Keratinocyte (primary cell): ENCODE data around the gene UNC5A. TPM values are rescaled to one million over a fixed set of nuclear protein-coding genes. Genes with fewer than 3 reads are reported as not detected.

Source experiments
- DNase-seq: peaks from one replicate; pipeline ENCODE4 v3.0.0-alpha.2; 2011; ENCODE audit warnings: low read depth, missing footprints, low spot score
- FAIRE-seq: peaks from 2 replicates; lab custom pipeline; 2011; peaks lifted over from hg19 to GRCh38; lab: Jason Lieb, UNC
- H2AFZ ChIP-seq: 2 replicates; pipeline ENCODE4 v1.6.0; 2012; ENCODE audit warnings: low read length, control low read depth, inconsistent platforms; ENCODE audit not compliant: control insufficient read depth
- H3K27ac ChIP-seq: 2 replicates; pipeline ENCODE4 v1.5.1; 2011; ENCODE audit warnings: low read length; ENCODE audit not compliant: control insufficient read depth, insufficient read depth
- H3K27me3 ChIP-seq: 3 replicates; pipeline ENCODE4 v1.6.0; 2011; ENCODE audit warnings: low read length; ENCODE audit not compliant: control insufficient read depth, insufficient read depth; ENCODE audit errors: extremely low read depth
- H3K36me3 ChIP-seq, 2 experiments: 2 replicates in 1 of 2; 3 replicates in 1 of 2; pipeline ENCODE4 v1.5.1; 2011; ENCODE audit warnings: low read length in 2 of 2, mild to moderate bottlenecking in 1 of 2; ENCODE audit not compliant: control insufficient read depth in 2 of 2, insufficient read depth in 2 of 2; ENCODE audit errors: extremely low read depth in 1 of 2
- H3K4me1 ChIP-seq: 3 replicates; pipeline ENCODE4 v1.5.1; 2011; ENCODE audit warnings: low read length; ENCODE audit not compliant: control insufficient read depth, insufficient read depth; ENCODE audit errors: extremely low read depth
- H3K4me2 ChIP-seq: 3 replicates; pipeline ENCODE4 v1.6.0; 2011; ENCODE audit warnings: low read depth, low read length; ENCODE audit not compliant: control insufficient read depth, insufficient read depth; ENCODE audit errors: extremely low read depth
- H3K4me3 ChIP-seq, 3 experiments: fragments of 200-600 bp in 1 of 3; sonication (generic) in 1 of 3; 2 replicates in 2 of 3; 3 replicates in 1 of 3; pipeline ENCODE4 v1.5.1; 2011 to 2016; ENCODE audit warnings: low read length in 3 of 3, mild to moderate bottlenecking in 3 of 3, control low read depth in 2 of 3, inconsistent platforms in 1 of 3, low read depth in 1 of 3, mixed read lengths in 1 of 3, mixed run types in 1 of 3, moderate library complexity in 1 of 3; ENCODE audit not compliant: control insufficient read depth in 2 of 3, insufficient read depth in 2 of 3; ENCODE audit errors: extremely low read depth in 1 of 3
- H3K79me2 ChIP-seq: 2 replicates; pipeline ENCODE4 v1.6.0; 2012; ENCODE audit warnings: low read length; ENCODE audit not compliant: control insufficient read depth, insufficient read depth
- H3K9ac ChIP-seq: 3 replicates; pipeline ENCODE4 v1.6.0; 2011; ENCODE audit warnings: low read length; ENCODE audit not compliant: control insufficient read depth, insufficient read depth; ENCODE audit errors: extremely low read depth
- H3K9me1 ChIP-seq: 3 replicates; pipeline ENCODE4 v1.6.0; 2011; ENCODE audit warnings: low read length; ENCODE audit not compliant: control insufficient read depth, insufficient read depth; ENCODE audit errors: extremely low read depth
- H3K9me3 ChIP-seq: 2 replicates; pipeline ENCODE4 v1.5.1; 2012; ENCODE audit warnings: low read depth, low read length; ENCODE audit not compliant: control insufficient read depth
- H4K20me1 ChIP-seq: 3 replicates; pipeline ENCODE4 v1.6.0; 2011; ENCODE audit warnings: low read length; ENCODE audit not compliant: control insufficient read depth, insufficient read depth; ENCODE audit errors: extremely low read depth
- CTCF ChIP-seq, 3 experiments: IDR thresholded peaks in 1 of 3; conservative IDR thresholded peaks in 1 of 3; optimal IDR thresholded peaks in 1 of 3; 2 replicates in 2 of 3; 3 replicates in 1 of 3; pipeline versions ENCODE3 to v1.5.1; 2011; ENCODE audit warnings: low read length in 3 of 3, mild to moderate bottlenecking in 3 of 3, moderate library complexity in 2 of 3, control low read depth in 1 of 3, inconsistent platforms in 1 of 3; ENCODE audit not compliant: insufficient read depth in 2 of 3; ENCODE audit errors: extremely low read depth in 1 of 3
- EZH2 ChIP-seq: IDR thresholded peaks from one replicate; pipeline ENCODE4 v1.6.1; 2012; ENCODE audit warnings: inconsistent platforms, mild to moderate bottlenecking, low read length, moderate library complexity
- dilution Hi-C: fragments of 300-500 bp; cut with MboI; formaldehyde crosslinking; loops from one replicate; pipeline ENCODE4 v1.7.0; 2020; ENCODE audit warnings: low sequenced_read_pairs; ENCODE audit not compliant: extremely low pct_ligation_motif_present
- polyA plus RNA-seq, 5 experiments: library from polyadenylated mRNA; depleted of rRNA in 3 of 5; stranded (reverse) in 3 of 5; stranded (forward) in 1 of 5; unstranded in 1 of 5; fragments of >200 nt; gene quantifications; 1 replicate in 1 of 5; 2 replicates in 3 of 5; 3 replicates in 1 of 5; pipeline versions ENCODE4 v1.2.1 to v1.2.3, GENCODE V29; 2011 to 2012; ENCODE audit warnings: missing spikeins in 2 of 5, low read depth in 1 of 5, low replicate concordance in 1 of 5

UNC5A gene
- polyA plus RNA-seq, 1 donor (not counting 4 experiments of a cell fraction or from before 2014, with no cell fraction given) = not detected

GRCh38 chr5:176814836-176815438, 4.6 kb downstream of the UNC5A start:
- Histone ChIP-seq H4K20me1 (peaks cover 5% of the 10 kb centered on the region), H3K4me2 (no peak overlapping the region), H2AFZ (no peak overlapping the region), H3K27me3 (peaks cover 70% of the 10 kb centered on the region), H3K9ac (no peak overlapping the region), H3K27ac (no peak overlapping the region), H3K4me1 (peaks cover 3% of the 10 kb centered on the region), H3K9me1 (no peaks in the 10 kb centered on the region), H3K4me3 (no peak overlapping the region), H3K36me3 (no peaks in the 10 kb centered on the region), H3K9me3 (no peaks in the 10 kb centered on the region), H3K79me2 (no peaks in the 10 kb centered on the region)
- dilution Hi-C loops = no loop called here
- no peak for DNase-seq
- no peak for FAIRE-seq
- TF ChIP-seq CTCF (optimal IDR thresholded peaks at IDR 0.05 in 1 of 3, IDR thresholded peaks at IDR 0.05 in 1 of 3, conservative IDR thresholded peaks at IDR 0.05 in 1 of 3; ENCODE audit: extremely low read depth in 1 of 3, insufficient read depth in 2 of 3, low read length in 3 of 3) = no peak
- TF ChIP-seq EZH2 = no peak

- dilution Hi-C loops = no loop called here
- DNase-seq (no peak), FAIRE-seq (no peak)
- no peaks in the 10 kb centered on the region for H3K9me3 ChIP-seq
- H2AFZ ChIP-seq = no peak overlapping the region
- H3K4me2 ChIP-seq = no peak overlapping the region
- no peaks in the 10 kb centered on the region for H3K9me1 ChIP-seq
- H3K4me3 ChIP-seq = no peak overlapping the region
- H3K27ac ChIP-seq = no peak overlapping the region
- H3K36me3 ChIP-seq = no peaks in the 10 kb centered on the region
- peaks cover 5% of the 10 kb centered on the region for H3K4me1 ChIP-seq
- H3K79me2 ChIP-seq = no peaks in the 10 kb centered on the region
- TF ChIP-seq EZH2 = no peak
- TF ChIP-seq CTCF (optimal IDR thresholded peaks at IDR 0.05 in 1 of 3, IDR thresholded peaks at IDR 0.05 in 1 of 3, conservative IDR thresholded peaks at IDR 0.05 in 1 of 3; ENCODE audit: extremely low read depth in 1 of 3, insufficient read depth in 2 of 3, low read length in 3 of 3) = no peak
- peaks cover 66% of the 10 kb centered on the region for H3K27me3 ChIP-seq
- peaks cover 5% of the 10 kb centered on the region for H4K20me1 ChIP-seq
- no peak overlapping the region for H3K9ac ChIP-seq
Observed at GRCh38 chr5:176816043-176816745, 5.8 kb downstream of the UNC5A start.
